ENCODE data around the gene CDKN1A. TPM values are rescaled to one million over a fixed set of nuclear protein-coding genes. Genes with fewer than 3 reads are reported as not detected.

The CDKN1A gene
- total RNA-seq, 1 donor from 2014 or later: 41.3 TPM

GRCh38 chr6:36706339-36706738 lies 27.8 kb downstream of the CDKN1A start:
- no peak for DNase-seq
- Mint-ChIP-seq H3K9me3 (ENCODE audit: unreplicated experiment) (no peaks in the 10 kb centered on the region), H3K27me3 (ENCODE audit: unreplicated experiment) (peaks cover 3% of the 10 kb centered on the region), H3K27ac (ENCODE audit: unreplicated experiment) (no peak overlapping the region), H3K36me3 (ENCODE audit: unreplicated experiment) (peaks cover 9% of the 10 kb centered on the region), H3K4me1 (ENCODE audit: low read depth, unreplicated experiment) (no peaks in the 10 kb centered on the region), H3K4me3 (ENCODE audit: unreplicated experiment) (no peak overlapping the region)
- TF ChIP-seq CTCF (IDR thresholded peaks at IDR 0.05; ENCODE audit: partially characterized antibody, unreplicated experiment): no peak

GRCh38 chr6:36712816-36713215 lies 34.3 kb downstream of the CDKN1A start:
- no peak for TF ChIP-seq CTCF (IDR thresholded peaks at IDR 0.05; ENCODE audit: partially characterized antibody, unreplicated experiment)
- H3K27ac Mint-ChIP-seq (ENCODE audit: unreplicated experiment): no peak overlapping the region
- no peak for DNase-seq
- peaks cover 5% of the 10 kb centered on the region for H3K27me3 Mint-ChIP-seq (ENCODE audit: unreplicated experiment)
- peaks cover 6% of the 10 kb centered on the region for H3K9me3 Mint-ChIP-seq (ENCODE audit: unreplicated experiment)
- no peak overlapping the region for H3K4me3 Mint-ChIP-seq (ENCODE audit: unreplicated experiment)
- no peaks in the 10 kb centered on the region for H3K36me3 Mint-ChIP-seq (ENCODE audit: unreplicated experiment)
- peaks cover 8% of the 10 kb centered on the region for H3K4me1 Mint-ChIP-seq (ENCODE audit: low read depth, unreplicated experiment)

DNA sequence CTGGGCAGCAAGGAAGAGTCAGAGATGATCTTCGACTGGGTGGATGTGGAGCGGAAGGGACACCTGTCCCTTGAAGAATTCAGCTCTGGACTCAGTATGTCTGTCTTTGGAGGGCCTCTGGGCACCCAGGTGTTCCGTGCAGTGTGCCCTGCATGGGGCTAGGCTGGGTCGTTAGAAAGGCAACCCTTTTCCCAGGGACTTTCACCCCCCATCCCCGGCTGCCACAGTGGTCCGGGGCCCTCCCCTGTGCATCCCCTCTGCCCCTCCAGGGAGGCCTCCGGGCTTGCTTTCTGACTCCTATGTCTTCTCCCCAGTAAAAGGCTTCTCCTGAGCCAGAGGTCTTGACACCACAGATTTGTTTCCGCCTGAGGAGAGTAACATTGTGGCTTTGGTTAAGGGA lies 35.3 kb downstream of the CDKN1A start:
- H3K4me1 Mint-ChIP-seq (ENCODE audit: low read depth, unreplicated experiment): peaks cover 11% of the 10 kb centered on the region
- peaks cover 5% of the 10 kb centered on the region for H3K27me3 Mint-ChIP-seq (ENCODE audit: unreplicated experiment)
- no peak for TF ChIP-seq CTCF (IDR thresholded peaks at IDR 0.05; ENCODE audit: partially characterized antibody, unreplicated experiment)
- no peaks in the 10 kb centered on the region for H3K36me3 Mint-ChIP-seq (ENCODE audit: unreplicated experiment)
- H3K9me3 Mint-ChIP-seq (ENCODE audit: unreplicated experiment): peaks cover 6% of the 10 kb centered on the region
- no peak for DNase-seq
- H3K27ac Mint-ChIP-seq (ENCODE audit: unreplicated experiment): no peak overlapping the region
- no peak overlapping the region for H3K4me3 Mint-ChIP-seq (ENCODE audit: unreplicated experiment)

GRCh38 chr6:36714511-36714910 lies 36.0 kb downstream of the CDKN1A start:
- Mint-ChIP-seq H3K4me3 (ENCODE audit: unreplicated experiment) (no peak overlapping the region), H3K9me3 (ENCODE audit: unreplicated experiment) (peaks cover 6% of the 10 kb centered on the region), H3K36me3 (ENCODE audit: unreplicated experiment) (no peaks in the 10 kb centered on the region), H3K27ac (ENCODE audit: unreplicated experiment) (peak overlapping the region; percentile 28), H3K27me3 (ENCODE audit: unreplicated experiment) (peaks cover 6% of the 10 kb centered on the region), H3K4me1 (ENCODE audit: low read depth, unreplicated experiment) (peaks cover 11% of the 10 kb centered on the region)
- DNase-seq: no peak
- no peak for TF ChIP-seq CTCF (IDR thresholded peaks at IDR 0.05; ENCODE audit: partially characterized antibody, unreplicated experiment)

- Mint-ChIP-seq H3K27ac (ENCODE audit: unreplicated experiment) (no peak overlapping the region), H3K4me3 (ENCODE audit: unreplicated experiment) (no peak overlapping the region), H3K4me1 (ENCODE audit: low read depth, unreplicated experiment) (peaks cover 11% of the 10 kb centered on the region), H3K36me3 (ENCODE audit: unreplicated experiment) (no peaks in the 10 kb centered on the region), H3K27me3 (ENCODE audit: unreplicated experiment) (peaks cover 7% of the 10 kb centered on the region), H3K9me3 (ENCODE audit: unreplicated experiment) (peaks cover 6% of the 10 kb centered on the region)
- no peak for DNase-seq
- no peak for TF ChIP-seq CTCF (IDR thresholded peaks at IDR 0.05; ENCODE audit: partially characterized antibody, unreplicated experiment)
Measured at GRCh38 chr6:36715469-36715868, 37.0 kb downstream of the CDKN1A start.
